Karpas-422 (cell line): ENCODE data around the gene MAPT. TPM values are rescaled to one million over a fixed set of nuclear protein-coding genes. Genes with fewer than 3 reads are reported as not detected.

Source experiments
- DNase-seq: peaks from one replicate; pipeline ENCODE4 v3.0.0-alpha.2; 2015
- H2AFZ ChIP-seq: fragments of 200-600 bp; sonication (generic); 2 replicates; pipeline ENCODE4 v1.6.1; 2014; ENCODE audit warnings: antibody characterized with exemption, low read length, mixed read lengths
- H3K27ac ChIP-seq: fragments of 200-600 bp; sonication (generic); 2 replicates; pipeline ENCODE4 v1.5.1; 2014; ENCODE audit warnings: mild to moderate bottlenecking, low read length, moderate library complexity
- H3K27me3 ChIP-seq: fragments of 200-600 bp; sonication (generic); 2 replicates; pipeline ENCODE4 v1.6.1; 2014; ENCODE audit warnings: low read length, mixed read lengths
- H3K36me3 ChIP-seq: fragments of 200-600 bp; sonication (generic); 2 replicates; pipeline ENCODE4 v1.6.1; 2014; ENCODE audit warnings: low read length, mixed read lengths; ENCODE audit not compliant: insufficient read depth
- H3K4me1 ChIP-seq: fragments of 200-600 bp; sonication (generic); 2 replicates; pipeline ENCODE4 v1.6.1; 2014; ENCODE audit warnings: mild to moderate bottlenecking, low read length, mixed read lengths
- H3K4me2 ChIP-seq: fragments of 200-600 bp; sonication (generic); 2 replicates; pipeline ENCODE4 v1.6.1; 2014; ENCODE audit warnings: low read length, low read depth, mild to moderate bottlenecking; ENCODE audit not compliant: poor library complexity, severe bottlenecking
- H3K4me3 ChIP-seq: fragments of 200-600 bp; sonication (generic); 2 replicates; pipeline ENCODE4 v1.5.1; 2014; ENCODE audit warnings: mild to moderate bottlenecking, antibody characterized with exemption, low read length, mixed read lengths
- H3K79me2 ChIP-seq: fragments of 200-600 bp; sonication (generic); 2 replicates; pipeline ENCODE4 v1.6.1; 2014; ENCODE audit warnings: mild to moderate bottlenecking, low read length, mixed read lengths
- H3K9ac ChIP-seq: fragments of 200-600 bp; sonication (generic); 2 replicates; pipeline ENCODE4 v1.6.0; 2014; ENCODE audit warnings: low read length
- H3K9me2 ChIP-seq: fragments of 200-600 bp; sonication (generic), shearing (Covaris generic); replicated peaks from 2 replicates; pipeline ENCODE4 v1.6.0; 2014; ENCODE audit warnings: mild to moderate bottlenecking, low read length, moderate library complexity; ENCODE audit not compliant: insufficient read depth
- H3K9me3 ChIP-seq: fragments of 300-700, 200-600 bp; sonication (generic); 2 replicates; pipeline ENCODE4 v1.6.1; 2014; ENCODE audit warnings: low read length, mixed read lengths
- H4K20me1 ChIP-seq: fragments of 200-600 bp; sonication (generic); 2 replicates; pipeline ENCODE4 v1.6.1; 2014; ENCODE audit warnings: mild to moderate bottlenecking, antibody characterized with exemption, low read length, low read depth; ENCODE audit not compliant: insufficient read depth
- total RNA-seq: library from RNA; depleted of rRNA; stranded (reverse); fragments of >200 nt; shearing (Covaris generic); gene quantifications from 2 replicates; pipeline ENCODE4 v1.2.3, GENCODE V29; 2014; ENCODE audit warnings: low replicate concordance

The MAPT gene
- total RNA-seq, 1 experiment from 2014 or later, result 0.15 TPM

DNA sequence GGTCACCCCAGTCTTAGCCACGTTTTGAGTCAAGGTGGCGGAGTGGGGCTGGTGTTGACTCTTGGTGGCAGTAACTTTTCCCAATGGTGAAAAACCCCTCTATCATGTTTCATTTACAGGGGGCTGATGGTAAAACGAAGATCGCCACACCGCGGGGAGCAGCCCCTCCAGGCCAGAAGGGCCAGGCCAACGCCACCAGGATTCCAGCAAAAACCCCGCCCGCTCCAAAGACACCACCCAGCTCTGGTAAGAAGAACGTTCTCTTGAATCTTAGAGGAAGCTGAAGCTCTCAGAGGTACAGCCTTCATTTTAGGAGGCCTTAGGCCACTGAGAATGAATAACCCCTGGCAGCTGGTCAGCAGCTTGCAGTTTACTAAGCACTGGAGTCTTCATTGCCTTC, 97.0 kb downstream of the MAPT start:
- Histone ChIP-seq H3K79me2 (no peaks in the 10 kb centered on the region), H3K9ac (no peak overlapping the region), H3K9me3 (no peaks in the 10 kb centered on the region), H3K36me3 (no peaks in the 10 kb centered on the region), H3K4me2 (no peak overlapping the region), H3K4me3 (no peak overlapping the region), H3K27ac (no peak overlapping the region), H3K9me2 (no peaks in the 10 kb centered on the region), H4K20me1 (no peaks in the 10 kb centered on the region), H3K27me3 (no peaks in the 10 kb centered on the region), H2AFZ (no peak overlapping the region), H3K4me1 (peaks cover 7% of the 10 kb centered on the region)
- DNase-seq, result no peak

DNA sequence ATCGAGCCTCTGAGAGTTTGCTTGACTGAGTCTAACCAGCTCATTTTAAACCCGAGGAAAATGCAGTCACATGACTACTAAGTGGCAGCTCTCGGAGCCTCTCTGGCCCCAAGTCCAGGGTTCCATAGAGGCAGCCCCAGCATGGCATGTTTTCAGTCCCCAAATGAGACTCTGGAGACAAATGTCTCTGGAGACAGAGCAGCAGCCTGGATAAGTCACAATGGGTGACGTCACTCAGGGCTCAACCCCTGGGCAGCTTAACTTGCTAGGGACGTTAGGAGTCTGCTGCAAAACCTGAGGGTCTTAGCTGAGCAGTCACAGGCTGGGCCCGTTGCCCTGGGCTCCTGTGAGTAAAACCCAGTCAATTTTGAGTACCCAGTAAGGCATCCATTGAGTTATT, 97.8 kb downstream of the MAPT start:
- H3K4me1 ChIP-seq, result peaks cover 7% of the 10 kb centered on the region
- H3K27ac ChIP-seq, result no peak overlapping the region
- H3K9ac ChIP-seq, result no peak overlapping the region
- no peak for DNase-seq
- H3K9me2 ChIP-seq, result no peaks in the 10 kb centered on the region
- no peak overlapping the region for H2AFZ ChIP-seq
- H4K20me1 ChIP-seq, result no peaks in the 10 kb centered on the region
- no peak overlapping the region for H3K4me2 ChIP-seq
- no peaks in the 10 kb centered on the region for H3K9me3 ChIP-seq
- no peaks in the 10 kb centered on the region for H3K79me2 ChIP-seq
- no peak overlapping the region for H3K4me3 ChIP-seq
- no peaks in the 10 kb centered on the region for H3K36me3 ChIP-seq
- no peaks in the 10 kb centered on the region for H3K27me3 ChIP-seq

DNA sequence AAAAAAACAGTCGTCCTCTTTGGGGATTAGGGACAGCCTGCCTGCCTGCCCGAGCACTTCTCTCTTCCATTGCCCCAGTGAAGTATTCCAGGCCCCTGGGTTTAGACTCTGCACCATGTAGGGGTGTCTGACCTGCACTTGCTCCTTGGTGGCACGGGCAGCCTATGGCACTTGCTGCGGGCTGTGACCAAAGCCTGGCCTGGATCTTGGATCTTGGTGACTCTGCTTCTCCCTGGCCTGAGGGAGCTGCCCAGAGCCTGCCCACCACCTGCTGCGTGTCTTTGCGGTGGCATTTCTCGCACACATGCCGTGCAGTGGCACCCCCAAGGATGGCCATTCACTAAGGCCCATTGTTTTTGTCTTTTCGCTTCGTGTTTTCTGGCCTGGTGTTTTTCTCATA, 98.5 kb downstream of the MAPT start:
- Histone ChIP-seq H3K27ac (no peak overlapping the region), H3K79me2 (no peaks in the 10 kb centered on the region), H3K4me2 (no peak overlapping the region), H3K9me2 (no peaks in the 10 kb centered on the region), H3K9me3 (no peaks in the 10 kb centered on the region), H4K20me1 (no peaks in the 10 kb centered on the region), H3K4me3 (no peak overlapping the region), H2AFZ (no peak overlapping the region), H3K9ac (no peak overlapping the region), H3K4me1 (peaks cover 7% of the 10 kb centered on the region), H3K27me3 (no peaks in the 10 kb centered on the region), H3K36me3 (no peaks in the 10 kb centered on the region)
- DNase-seq, result no peak

DNA sequence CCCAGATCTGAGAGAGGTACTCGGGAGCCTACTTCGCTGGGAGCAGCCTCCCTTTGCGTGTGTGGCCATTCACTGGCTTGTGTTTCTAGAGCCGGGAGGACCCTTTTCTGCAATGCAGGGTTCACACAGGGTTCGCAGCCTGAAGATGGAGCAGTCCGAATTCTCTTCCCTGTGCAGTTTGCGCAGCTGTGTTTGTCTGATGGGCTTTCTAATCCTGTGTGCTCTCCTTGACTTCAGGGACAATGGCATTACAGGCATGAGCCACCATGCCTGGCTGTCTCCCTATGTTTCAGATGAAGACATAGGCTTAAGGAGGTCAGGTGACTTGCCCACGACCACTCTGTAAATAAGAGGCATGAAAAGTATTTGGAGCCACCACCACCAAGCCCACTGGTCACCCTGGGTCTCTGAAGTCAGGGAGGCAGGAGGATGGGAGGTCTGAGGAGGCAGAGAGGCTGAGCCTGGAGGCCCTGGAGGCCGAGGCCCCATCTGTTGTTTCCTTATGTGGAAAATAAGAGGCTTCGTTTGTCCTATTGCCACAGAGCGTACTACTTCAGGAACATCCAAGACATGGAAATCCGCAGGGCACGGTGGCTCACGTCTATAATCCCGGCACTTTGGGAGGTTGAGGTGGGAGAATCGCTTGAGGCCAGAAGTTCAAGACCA, 99.7 kb downstream of the MAPT start:
- no peaks in the 10 kb centered on the region for H4K20me1 ChIP-seq
- H3K36me3 ChIP-seq, result no peaks in the 10 kb centered on the region
- no peak overlapping the region for H3K27ac ChIP-seq
- H3K9ac ChIP-seq, result no peak overlapping the region
- no peak overlapping the region for H3K4me2 ChIP-seq
- H3K4me3 ChIP-seq, result no peak overlapping the region
- no peaks in the 10 kb centered on the region for H3K27me3 ChIP-seq
- H3K9me3 ChIP-seq, result no peaks in the 10 kb centered on the region
- no peaks in the 10 kb centered on the region for H3K79me2 ChIP-seq
- no peak overlapping the region for H2AFZ ChIP-seq
- H3K9me2 ChIP-seq, result no peaks in the 10 kb centered on the region
- H3K4me1 ChIP-seq, result peaks cover 7% of the 10 kb centered on the region
- DNase-seq, result no peak

DNA sequence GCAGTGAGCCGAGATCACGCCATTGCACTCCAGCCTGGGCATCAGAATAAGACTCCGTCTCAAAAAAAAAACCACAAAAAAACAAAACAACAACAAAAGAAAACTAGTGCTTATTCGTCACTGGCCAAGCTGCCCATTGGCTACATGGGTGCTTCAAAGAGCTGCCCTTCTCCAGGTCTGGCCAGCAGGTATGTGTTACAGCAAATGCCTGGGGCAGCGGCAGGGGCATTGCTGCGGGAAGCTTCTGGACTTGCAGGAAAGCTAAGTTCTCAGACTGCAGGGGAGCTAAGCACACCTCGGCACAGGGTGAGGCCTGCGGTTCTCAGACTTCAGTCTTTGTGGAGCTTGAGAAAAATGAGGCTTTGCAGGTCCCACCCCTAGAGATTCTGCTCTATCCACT, 100.6 kb downstream of the MAPT start:
- Histone ChIP-seq H4K20me1 (no peaks in the 10 kb centered on the region), H3K9me2 (no peaks in the 10 kb centered on the region), H3K4me1 (peaks cover 7% of the 10 kb centered on the region), H2AFZ (no peak overlapping the region), H3K27ac (no peak overlapping the region), H3K4me2 (no peak overlapping the region), H3K27me3 (no peaks in the 10 kb centered on the region), H3K9me3 (no peaks in the 10 kb centered on the region), H3K79me2 (no peaks in the 10 kb centered on the region), H3K36me3 (no peaks in the 10 kb centered on the region), H3K4me3 (no peak overlapping the region), H3K9ac (no peak overlapping the region)
- DNase-seq, result no peak

DNA sequence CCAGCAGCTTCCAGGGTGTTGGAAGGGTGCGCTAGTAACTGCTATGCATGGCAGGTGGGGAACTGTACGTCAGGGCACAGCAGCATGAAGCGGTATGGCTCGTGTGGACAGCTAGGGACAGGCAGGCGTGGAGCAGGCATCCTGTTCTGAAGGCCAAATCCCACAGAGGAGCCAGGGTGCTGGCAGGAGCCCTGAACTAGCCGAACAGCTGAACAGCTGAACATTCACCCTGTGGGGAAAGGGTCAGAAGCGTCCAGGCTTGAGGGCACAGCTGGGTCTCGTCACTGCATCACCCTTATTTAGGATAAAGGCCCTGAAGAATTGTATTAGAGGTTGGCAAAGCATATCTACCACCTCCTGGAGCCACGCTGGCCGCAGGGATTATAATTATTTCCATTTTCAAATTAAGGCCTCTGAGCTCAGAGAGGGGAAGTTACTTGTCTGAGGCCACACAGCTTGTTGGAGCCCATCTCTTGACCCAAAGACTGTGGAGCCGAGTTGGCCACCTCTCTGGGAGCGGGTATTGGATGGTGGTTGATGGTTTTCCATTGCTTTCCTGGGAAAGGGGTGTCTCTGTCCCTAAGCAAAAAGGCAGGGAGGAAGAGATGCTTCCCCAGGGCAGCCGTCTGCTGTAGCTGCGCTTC, 101.4 kb downstream of the MAPT start:
- Histone ChIP-seq H4K20me1 (no peaks in the 10 kb centered on the region), H3K9me2 (no peaks in the 10 kb centered on the region), H3K9me3 (no peaks in the 10 kb centered on the region), H3K79me2 (no peaks in the 10 kb centered on the region), H3K27me3 (no peaks in the 10 kb centered on the region), H3K4me1 (peaks cover 7% of the 10 kb centered on the region), H2AFZ (no peak overlapping the region), H3K27ac (no peak overlapping the region), H3K36me3 (no peaks in the 10 kb centered on the region), H3K4me3 (no peak overlapping the region), H3K9ac (no peak overlapping the region), H3K4me2 (no peak overlapping the region)
- no peak for DNase-seq

DNA sequence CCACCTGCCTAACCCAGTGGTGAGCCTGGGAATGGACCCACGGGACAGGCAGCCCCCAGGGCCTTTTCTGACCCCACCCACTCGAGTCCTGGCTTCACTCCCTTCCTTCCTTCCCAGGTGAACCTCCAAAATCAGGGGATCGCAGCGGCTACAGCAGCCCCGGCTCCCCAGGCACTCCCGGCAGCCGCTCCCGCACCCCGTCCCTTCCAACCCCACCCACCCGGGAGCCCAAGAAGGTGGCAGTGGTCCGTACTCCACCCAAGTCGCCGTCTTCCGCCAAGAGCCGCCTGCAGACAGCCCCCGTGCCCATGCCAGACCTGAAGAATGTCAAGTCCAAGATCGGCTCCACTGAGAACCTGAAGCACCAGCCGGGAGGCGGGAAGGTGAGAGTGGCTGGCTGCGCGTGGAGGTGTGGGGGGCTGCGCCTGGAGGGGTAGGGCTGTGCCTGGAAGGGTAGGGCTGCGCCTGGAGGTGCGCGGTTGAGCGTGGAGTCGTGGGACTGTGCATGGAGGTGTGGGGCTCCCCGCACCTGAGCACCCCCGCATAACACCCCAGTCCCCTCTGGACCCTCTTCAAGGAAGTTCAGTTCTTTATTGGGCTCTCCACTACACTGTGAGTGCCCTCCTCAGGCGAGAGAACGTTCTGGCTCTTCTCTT, 102.1 kb downstream of the MAPT start:
- no peak overlapping the region for H3K4me2 ChIP-seq
- no peak overlapping the region for H3K9ac ChIP-seq
- no peaks in the 10 kb centered on the region for H3K9me2 ChIP-seq
- H4K20me1 ChIP-seq, result no peaks in the 10 kb centered on the region
- H3K27me3 ChIP-seq, result no peaks in the 10 kb centered on the region
- no peak overlapping the region for H2AFZ ChIP-seq
- no peaks in the 10 kb centered on the region for H3K79me2 ChIP-seq
- H3K4me1 ChIP-seq, result peaks cover 7% of the 10 kb centered on the region
- H3K4me3 ChIP-seq, result no peak overlapping the region
- no peak overlapping the region for H3K27ac ChIP-seq
- H3K36me3 ChIP-seq, result no peaks in the 10 kb centered on the region
- H3K9me3 ChIP-seq, result no peaks in the 10 kb centered on the region
- no peak for DNase-seq

DNA sequence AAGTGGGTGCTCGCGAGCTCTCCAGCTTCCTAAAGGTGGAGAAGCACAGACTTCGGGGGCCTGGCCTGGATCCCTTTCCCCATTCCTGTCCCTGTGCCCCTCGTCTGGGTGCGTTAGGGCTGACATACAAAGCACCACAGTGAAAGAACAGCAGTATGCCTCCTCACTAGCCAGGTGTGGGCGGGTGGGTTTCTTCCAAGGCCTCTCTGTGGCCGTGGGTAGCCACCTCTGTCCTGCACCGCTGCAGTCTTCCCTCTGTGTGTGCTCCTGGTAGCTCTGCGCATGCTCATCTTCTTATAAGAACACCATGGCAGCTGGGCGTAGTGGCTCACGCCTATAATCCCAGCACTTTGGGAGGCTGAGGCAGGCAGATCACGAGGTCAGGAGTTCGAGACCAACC, 102.8 kb downstream of the MAPT start:
- no peak overlapping the region for H3K4me2 ChIP-seq

More for the DNA sequence above, 102.8 kb downstream of the MAPT start:
- Histone ChIP-seq H3K36me3 (no peaks in the 10 kb centered on the region), H3K79me2 (no peaks in the 10 kb centered on the region), H2AFZ (no peak overlapping the region), H3K9me3 (no peaks in the 10 kb centered on the region), H3K27ac (no peak overlapping the region), H4K20me1 (no peaks in the 10 kb centered on the region), H3K27me3 (no peaks in the 10 kb centered on the region), H3K9ac (no peak overlapping the region), H3K9me2 (no peaks in the 10 kb centered on the region), H3K4me1 (peaks cover 7% of the 10 kb centered on the region), H3K4me3 (no peak overlapping the region)
- DNase-seq, result no peak
